HG03066 (cell line): ENCODE data around the gene SOBP.

Source experiments
- ATAC-seq: cut with Tn5 transposase; IDR thresholded peaks from one replicate; pipeline ENCODE4 v1.9.1; 2021; ENCODE audit warnings: low read depth; ENCODE audit not compliant: unreplicated experiment

Gene SOBP

DNA sequence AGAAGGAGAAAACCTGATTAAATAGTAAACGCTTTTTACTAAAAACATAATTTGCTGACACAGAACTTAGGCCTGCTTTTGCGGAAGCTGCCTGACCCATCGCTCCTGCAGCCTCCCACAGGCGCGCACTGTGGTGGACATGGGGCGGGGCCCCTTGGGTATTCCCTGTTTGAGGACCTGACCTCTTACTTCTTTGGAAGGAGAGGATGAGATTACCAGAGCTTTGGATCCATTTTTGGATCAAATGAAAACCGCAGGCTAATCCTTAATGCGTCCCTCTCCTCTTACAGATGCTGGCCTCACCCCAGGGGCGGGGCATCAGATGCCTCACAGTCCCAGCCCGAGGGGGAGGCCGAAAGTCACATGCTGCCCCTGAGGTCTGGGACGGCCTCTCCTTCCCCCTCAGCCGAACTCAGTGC lies 183.2 kb downstream of the SOBP start:
- no peak for ATAC-seq

DNA sequence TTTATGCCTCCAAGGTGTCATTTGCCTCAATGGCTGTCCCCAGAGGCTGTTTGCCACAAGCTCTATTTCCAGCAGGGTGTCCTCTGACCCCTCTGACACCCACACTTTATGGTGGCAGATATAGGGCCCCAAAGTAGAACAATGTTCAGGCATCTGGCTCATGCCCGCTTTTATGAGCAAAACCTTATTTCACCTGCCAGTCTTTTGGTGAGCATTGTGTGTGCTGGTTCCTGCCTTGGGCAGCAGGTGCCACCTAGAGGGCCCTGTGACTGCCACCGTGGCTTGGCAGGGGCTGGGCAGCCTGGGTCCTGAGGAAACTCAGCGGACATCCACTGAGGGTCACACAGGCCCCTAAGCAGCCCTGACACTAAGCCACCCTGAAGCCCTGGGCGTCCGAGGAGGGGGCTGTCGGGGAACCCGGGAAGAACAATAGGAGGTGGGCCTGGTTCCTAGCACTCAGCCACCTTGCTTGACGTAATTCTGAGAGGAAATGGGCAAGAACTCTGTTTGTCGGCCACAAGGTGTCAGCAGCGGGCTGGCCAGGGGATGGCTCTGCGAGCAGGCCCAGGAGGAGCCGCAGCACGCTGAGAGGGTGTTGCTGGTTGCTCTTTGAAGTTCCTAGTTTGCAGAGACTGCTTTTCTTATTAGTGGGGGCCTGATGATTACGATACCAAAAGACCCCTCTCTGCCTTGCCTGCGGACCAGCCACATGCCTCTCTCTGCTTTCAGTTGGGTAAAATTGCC lies 185.2 kb downstream of the SOBP start:
- peak; percentile 91 for ATAC-seq

DNA sequence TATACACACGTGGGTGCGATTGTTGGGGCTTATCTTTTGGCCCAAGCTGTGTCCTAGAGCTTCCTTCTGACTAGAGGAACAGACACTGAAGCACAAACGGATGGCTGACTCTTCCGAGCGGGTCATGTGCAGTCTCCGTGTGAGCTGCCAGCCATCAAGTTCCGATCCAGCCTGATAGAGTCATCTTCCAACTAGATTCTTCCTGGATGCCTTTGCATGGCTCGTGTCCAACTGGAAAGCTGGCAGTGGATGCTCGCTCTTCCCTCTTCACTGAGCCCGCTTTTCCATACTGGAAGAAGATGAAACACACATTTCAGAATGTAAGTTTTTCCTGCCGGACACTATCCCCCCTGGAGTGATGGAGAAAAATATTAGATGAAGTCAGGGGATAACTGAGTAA lies 186.1 kb downstream of the SOBP start:
- ATAC-seq = no peak

DNA sequence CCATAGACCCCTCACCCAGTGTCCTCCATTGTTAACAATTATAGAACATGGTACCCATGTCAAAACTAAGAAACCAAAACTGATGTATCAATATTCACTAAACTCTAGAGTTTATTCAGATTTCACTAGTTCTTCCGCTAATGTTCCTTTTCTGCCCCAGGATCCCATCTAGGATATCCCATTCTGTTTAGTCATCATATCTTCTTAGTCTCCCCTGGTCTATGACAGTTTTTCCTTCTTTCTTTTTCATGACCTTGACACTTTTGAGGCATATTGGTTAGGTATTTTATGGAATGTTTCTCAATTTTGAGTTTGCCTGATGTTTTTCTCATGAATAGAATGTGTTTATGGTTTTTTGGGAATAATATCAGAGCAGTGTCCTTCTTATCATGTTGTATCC lies 187.5 kb downstream of the SOBP start:
- no peak for ATAC-seq

DNA sequence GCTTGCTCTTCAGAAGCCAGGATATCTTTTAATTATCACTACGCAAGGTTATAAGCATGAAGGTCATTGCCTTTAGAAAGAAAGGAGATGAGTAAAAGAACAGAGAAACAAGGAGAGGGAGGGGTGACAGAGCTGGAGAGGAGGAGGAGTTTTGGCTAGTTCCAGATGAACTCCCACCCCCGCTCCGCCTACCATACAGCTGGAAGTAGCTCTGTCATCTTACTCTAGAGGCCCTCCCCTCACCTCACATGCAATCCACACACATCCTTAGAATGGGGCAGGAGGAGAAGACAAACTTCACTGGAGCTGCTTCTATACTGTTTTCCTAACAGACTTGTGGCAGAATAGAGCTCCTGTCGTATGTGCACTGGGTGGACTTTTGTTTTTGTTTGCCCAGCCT lies 189.5 kb downstream of the SOBP start:
- ATAC-seq = no peak

DNA sequence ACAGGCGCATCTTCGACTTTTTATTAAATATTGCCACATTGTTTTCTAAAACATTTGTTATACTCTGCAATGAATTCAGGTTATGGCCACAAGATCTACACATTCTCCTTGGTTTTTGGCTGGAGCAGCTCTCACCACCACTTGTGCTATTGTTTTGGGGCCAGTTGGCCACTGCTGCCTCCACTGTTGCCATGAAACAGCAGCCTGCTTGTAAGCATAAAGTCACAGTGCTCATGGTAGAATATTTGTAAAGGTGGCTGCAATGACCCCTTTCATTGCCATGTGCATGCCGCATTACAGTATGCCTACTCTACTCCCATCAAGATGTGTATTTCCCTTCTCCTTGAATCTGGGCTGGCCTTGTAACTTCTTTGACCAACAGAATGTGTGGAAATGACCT lies 192.8 kb downstream of the SOBP start:
- no peak for ATAC-seq

DNA sequence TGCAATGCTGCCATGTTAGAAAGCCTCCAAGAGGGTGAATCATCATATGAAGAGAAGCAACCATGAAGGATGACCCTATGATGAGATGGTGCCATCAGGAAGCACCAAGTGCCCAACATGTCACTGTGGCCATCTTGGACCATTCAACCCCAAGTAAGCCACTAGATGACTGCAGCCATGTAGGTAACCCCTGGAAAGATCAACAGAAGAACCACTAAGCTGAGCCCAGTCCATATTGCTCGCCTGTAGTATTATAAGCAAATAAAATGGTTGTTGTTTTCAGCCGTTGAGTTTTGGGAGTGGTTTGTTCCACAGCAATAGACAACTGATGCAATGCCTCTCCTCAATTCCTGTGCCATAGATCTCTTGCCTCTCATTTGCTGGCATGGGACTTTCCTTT lies 193.3 kb downstream of the SOBP start:
- ATAC-seq = no peak

DNA sequence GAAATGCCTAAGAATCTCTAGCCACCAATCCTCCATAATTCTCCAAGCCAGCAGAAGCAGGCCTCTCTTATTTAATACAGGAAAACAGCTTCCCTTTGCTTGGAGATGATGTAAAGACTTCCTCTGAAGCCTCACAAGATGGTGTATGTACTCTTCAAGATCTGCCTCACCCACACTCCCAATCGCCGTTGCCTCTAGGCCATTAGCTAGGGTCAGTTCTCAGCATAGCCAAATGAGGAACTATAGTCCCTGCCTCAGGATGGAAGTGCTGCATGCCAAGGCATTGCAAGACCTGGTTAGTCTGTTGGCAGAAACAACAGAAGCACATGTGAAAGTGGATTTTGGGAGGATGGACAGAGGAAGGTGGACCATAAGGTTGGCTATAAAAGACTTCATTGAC lies 195.1 kb downstream of the SOBP start:
- ATAC-seq = no peak

DNA sequence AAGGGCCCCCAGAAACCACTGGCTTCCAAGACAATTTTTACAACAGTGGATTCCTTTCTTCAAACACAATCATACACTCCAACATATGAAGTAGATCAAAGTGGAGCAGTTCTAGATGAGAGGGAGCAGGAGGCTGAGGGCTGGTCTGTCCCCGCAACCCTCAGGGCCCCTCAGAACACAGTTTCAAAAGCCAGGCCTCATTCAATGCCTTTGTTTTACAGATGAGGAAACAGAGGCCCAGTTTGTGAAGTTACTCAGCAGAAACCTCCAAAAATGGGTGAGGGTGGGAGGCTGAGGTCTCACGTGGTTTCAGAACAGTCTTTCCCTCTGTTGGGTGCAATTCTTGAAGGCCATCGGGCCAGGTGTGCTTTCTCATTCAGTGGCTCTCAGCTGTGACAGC lies 199.3 kb downstream of the SOBP start:
- ATAC-seq = no peak

DNA sequence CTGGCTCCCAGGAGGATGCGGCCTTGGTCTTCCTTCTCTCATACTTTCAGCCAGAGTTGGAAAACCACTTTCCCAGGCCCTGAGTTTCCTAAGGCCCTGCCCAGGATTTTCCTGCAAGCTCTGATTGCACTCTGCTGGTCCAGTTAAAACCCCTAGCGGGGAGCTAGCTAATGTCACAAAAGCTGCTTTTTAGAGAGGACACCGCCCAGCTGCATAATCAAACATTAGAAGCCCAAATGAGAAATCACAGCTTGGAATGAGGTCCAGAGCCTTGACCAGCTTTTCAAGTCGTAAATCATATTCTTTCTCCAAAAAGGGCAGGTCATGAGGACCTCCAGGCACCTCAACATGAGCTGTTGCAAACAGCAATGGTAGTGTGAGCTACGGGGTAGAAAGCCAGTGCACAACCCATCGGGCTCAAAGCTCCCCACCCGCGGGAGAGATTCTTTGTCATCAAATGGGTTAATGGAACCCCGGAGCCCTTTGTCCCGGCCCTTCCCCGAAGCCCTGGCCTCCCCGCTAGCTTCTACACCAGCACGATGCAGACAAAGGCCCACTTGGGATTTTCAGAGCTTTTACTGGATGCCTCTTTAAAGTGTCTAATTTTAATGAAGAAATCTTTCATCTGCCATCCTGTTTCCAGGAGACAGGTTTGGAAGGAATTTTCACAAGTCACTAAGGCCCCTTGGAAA lies 200.2 kb downstream of the SOBP start:
- ATAC-seq = no peak

DNA sequence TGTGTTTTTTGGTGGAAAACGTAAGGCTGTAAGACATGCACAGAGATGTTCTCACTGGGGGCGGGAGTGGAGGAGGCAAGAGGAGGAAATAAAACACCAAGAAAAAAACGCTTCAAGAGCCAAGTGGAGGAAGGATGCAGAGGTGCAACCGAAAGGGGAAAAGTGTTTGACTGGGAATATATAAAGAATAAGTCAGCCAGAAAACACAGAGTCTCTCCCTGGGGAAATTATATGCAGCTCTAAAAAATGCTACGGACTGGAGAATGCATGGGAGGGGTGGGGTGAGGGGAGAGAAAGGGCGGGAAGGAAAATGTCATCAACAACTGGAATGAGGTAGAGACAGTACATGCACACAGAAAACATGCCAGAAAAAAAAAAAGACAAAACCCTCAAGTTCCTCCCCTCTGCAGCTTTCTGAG lies 200.7 kb downstream of the SOBP start:
- no peak for ATAC-seq

DNA sequence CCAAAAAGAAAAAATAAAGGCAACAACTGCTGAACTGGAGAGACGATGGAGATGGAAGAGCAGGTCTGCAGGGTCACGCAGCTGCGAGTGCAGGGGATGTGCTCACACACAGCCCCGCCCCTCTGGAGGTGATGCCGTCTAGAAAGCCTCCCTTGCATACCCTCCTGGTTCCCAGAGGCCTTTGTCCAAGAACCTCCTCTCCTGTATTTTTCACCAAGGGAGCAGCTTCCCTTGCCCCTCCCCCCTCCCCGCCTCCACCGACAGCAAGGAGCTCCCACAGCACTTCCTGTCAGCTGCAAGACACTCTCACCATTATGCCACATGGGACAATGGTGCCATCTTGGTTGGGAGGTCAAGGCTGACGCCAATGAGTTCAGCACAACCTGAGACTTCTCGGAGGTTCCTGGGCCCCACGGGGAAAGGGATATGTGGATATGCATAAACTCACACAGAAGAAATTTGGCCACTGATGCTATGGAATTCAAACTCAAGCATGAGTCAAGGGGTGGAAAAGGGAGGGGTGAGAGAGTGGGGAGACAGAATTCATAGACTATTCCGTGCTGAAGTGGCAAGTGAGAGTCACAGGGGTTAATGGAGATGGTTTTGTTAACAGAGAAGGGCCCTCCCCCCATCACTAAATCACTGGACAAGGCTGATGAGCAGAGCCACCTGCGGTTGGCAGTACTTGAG lies 201.3 kb downstream of the SOBP start:
- no peak for ATAC-seq

DNA sequence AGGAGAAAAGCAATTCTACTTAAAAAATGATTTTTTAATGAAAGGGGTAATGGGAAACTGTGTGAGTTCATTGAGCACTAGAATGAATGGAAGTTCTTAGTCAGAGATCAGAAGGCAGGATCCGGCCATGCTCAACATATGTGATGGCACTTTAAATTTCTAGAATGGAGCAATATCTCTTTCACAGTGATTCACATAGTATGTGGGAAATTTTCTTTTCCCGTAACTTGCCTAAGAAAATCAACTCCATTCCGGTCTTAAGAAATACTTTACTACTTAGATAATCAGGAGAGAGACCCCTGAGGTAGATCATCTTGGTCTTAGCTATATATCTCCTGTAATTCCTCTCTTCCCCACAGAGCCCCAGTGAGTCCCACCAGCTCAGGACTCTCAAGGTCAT lies 202.4 kb downstream of the SOBP start:
- no peak for ATAC-seq

DNA sequence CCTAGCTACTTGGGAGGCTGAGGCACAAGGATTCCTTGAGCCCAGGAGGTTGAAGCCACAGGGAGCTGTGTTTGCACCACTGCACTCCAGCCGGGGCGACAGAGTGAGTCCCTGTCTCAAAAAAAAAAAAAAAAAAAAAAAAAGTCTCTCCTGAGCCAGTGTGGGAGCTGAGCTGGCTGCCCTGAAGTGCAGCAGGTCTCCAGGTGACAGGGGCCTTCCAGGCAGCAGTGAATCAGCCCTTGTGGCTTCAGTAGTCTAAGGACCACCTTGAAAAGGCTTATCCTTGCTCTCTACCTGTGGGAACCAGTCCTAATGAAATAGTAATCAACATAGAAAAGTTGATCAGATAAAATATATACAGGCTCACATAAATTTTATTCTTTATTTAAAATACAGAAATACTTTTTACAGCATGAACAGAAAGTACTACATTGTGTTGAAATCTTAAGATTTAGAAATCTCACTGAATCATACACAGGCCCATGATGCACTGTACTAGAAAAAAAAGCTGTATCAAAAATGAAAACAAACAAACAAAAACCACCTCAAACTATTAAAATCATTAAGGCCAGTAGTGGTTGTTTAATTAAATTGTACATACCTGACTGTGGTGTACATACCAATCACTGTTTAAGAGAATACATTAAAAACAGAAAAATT lies 205.3 kb downstream of the SOBP start:
- ATAC-seq = no peak

DNA sequence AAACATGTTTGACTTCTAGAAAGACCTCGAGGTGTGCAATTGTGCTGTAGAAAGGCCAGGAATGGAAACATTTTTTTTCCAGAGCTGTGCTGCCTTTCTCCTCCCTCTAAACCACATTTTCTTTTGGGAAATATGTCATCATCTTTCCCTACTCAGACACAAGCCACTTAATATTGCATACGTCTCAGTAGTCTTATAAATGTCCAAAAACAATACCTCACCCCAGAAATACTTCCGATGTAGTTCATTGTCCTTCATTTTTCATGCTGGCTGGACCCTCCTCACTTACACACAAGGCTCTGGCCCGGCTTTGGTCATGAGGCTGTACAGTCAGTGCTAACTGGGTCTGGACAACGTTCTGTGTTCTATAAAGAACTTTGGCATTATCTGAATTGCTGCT lies 207.8 kb downstream of the SOBP start:
- ATAC-seq = no peak

DNA sequence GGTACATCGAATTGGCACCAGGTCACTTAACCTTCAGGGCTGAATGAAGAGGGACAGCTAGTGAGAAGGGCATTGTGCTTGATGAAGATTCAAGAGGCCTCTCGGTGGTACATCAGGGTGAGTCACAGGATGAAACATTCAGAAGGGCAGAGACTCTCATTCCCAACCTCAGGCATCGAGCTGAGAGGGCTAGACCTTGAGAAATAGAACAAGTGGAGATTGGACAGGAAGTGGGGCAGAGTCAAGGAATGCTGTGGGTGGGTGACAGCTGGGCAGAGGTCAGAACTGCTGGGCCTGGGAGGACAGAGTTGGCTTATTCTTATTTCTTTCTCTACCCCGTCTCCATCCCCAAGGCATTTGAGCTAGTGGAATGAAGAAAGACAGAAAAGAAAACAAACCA lies 208.2 kb downstream of the SOBP start:
- ATAC-seq = no peak

DNA sequence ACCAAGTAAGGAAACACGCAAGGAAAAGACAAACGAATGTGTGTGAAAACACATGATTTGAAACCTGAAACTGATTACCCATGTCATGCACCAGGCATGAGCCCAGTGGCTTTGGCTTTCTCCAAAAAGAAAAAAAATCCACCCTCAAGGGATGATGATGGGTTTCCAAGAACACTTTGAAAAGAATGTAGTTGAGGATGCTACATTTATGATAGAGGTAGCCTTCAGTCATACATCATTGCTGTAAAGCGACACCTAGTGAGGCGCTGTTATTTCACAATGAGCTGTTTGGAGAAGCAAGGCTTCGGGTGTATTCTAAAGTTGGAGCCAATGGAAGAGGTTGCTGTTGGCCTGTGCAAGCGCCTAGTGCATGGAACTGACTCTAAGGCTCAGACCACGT lies 209.3 kb downstream of the SOBP start:
- ATAC-seq = no peak

DNA sequence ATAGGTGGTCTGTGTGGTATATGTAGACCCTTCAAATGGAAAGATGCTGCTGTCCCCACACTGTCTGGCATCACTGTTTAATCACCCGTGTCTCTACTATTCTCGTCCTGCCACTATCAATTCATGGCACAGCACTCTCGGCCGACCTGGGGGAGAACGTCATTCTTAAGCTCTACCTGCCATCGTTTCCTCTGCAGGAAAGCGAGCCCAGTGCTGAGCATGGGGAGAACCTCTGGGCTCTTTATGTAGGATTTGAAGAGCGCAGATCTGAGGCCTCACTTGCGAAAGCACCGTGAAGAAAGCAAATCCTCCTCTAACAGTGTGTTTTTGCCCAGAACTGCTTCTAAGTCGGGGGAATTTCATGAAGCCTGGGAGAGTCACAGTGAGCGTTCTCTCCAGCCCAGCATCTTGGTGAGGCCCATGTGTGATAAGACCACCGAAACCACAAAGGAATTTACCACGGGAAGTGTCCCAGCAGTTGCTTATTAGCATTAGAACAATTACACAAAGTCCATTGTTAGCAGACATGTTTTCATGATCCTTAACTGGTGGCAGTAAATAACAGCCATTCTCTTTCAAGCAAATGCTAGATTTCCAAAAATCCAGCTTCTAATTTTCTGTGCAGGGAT lies 209.9 kb downstream of the SOBP start:
- no peak for ATAC-seq

DNA sequence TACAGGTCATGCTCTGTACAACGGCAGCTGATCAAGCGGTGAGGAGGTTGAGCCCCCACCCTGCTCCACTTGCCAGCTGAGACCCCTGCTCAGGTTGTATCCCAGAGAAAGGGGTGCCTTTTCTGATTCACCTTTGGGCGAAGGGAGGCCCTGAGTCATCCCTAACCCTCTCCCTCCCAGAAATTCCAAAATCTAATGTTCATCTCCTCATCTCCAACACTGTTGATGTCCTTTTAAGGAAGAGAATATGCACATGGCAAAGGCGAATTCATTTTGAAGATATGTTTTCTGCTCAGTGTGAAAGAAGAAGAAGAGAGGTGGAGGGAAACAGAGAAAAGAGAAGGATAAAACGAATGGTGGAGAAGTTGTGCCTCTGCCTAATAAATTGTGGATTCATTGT lies 213.7 kb downstream of the SOBP start:
- no peak for ATAC-seq

DNA sequence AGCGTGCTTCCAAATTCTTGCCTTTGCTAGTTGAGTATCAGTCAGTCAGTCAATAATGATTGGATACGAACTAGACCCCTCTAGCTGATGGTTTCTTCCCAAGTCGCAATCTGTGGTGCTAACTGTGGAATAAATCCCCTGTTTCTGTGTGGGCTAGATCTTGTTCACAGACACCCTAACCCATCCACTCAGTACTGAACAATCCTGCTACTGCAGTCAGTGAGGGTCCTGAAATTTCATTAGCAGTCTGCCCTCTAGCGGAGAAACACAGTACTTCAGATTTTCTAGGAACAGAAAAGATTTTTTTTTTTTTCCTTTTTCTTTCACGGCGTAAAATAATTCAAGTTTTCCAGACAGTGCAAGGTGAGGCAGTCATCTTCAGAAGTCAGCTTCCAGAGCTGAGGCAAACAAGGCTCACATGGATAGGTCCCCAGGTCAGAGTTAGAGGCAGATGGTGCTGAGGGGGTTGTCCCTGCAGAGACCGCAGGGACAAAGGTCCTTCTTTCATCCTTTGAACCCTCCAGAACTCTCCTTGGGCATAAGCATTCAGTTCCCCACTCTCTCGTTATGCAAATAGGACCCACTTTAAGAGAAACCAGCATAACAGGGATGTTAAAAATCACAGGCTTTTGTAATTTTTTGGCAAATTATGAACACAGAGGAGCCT lies 214.6 kb downstream of the SOBP start:
- no peak for ATAC-seq
